Neutrophil (primary cell): ENCODE results near the gene MSH2.

Experiments
- H3K27ac ChIP-seq: fragments of 200-600 bp; sonication (generic); 2 replicates; pipeline ENCODE4 v1.5.1; 2016; ENCODE audit warnings: mild to moderate bottlenecking, moderate library complexity
- H3K27me3 ChIP-seq: fragments of 200-600 bp; sonication (generic); 2 replicates; pipeline ENCODE4 v1.6.0; 2016; ENCODE audit warnings: mild to moderate bottlenecking
- H3K36me3 ChIP-seq: fragments of 200-600 bp; sonication (generic); 2 replicates; pipeline ENCODE4 v1.5.1; 2017
- H3K4me1 ChIP-seq, 2 experiments: fragments of 200-600 bp in 1 of 2; sonication (generic) in 1 of 2; 1 replicate in 1 of 2; 2 replicates in 1 of 2; pipeline versions ENCODE4 v1.5.1 to v1.6.1; 2013 to 2016; ENCODE audit warnings: low read depth in 1 of 2, low read length in 1 of 2, mild to moderate bottlenecking in 1 of 2, moderate library complexity in 1 of 2; ENCODE audit not compliant: control insufficient read depth in 1 of 2, insufficient read depth in 1 of 2
- H3K4me3 ChIP-seq, 2 experiments: fragments of 200-600 bp in 1 of 2; sonication (generic) in 1 of 2; 1 replicate in 1 of 2; 2 replicates in 1 of 2; pipeline ENCODE4 v1.5.1; 2013 to 2016; ENCODE audit warnings: low read depth in 1 of 2, low read length in 1 of 2, mild to moderate bottlenecking in 1 of 2, moderate library complexity in 1 of 2
- H3K9me3 ChIP-seq: fragments of 200-600 bp; sonication (generic); 2 replicates; pipeline ENCODE4 v1.5.1; 2016
- TF ChIP-seq, protein P1 (sequence below): fragments of 200-600 bp; sonication (generic); IDR thresholded peaks from 2 replicates; pipeline ENCODE4 v1.5.1; 2016; ENCODE audit warnings: antibody characterized with exemption

The MSH2 gene

DNA sequence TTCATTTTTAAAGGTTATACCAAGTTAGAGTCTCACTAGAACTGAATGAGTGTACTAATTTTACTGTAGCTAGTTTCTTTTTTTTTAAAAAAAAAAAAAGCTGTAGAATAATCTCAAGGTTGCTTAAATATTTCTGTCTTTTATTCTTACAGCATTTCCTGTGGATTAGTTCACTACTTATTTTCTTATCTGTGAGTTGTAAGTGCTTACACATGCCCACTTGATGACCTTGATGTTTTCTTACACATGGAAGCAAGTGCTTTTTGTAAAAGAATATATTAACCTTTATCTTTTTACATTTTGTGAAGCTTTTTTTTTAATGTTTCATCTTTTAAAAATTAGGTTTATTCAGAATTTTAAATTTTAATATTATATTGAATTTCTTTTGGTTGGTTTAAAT is 57.8 kb downstream of the MSH2 start:
- no peaks in the 10 kb centered on the region for H3K27me3 ChIP-seq
- H3K36me3 ChIP-seq = no peaks in the 10 kb centered on the region
- H3K4me1 ChIP-seq = peaks cover 15 to 22% of the 10 kb centered on the region in 2 experiments
- H3K4me3 ChIP-seq = no peak overlapping the region
- no peak overlapping the region for H3K27ac ChIP-seq
- no peaks in the 10 kb centered on the region for H3K9me3 ChIP-seq
- TF ChIP-seq, protein P1, sequence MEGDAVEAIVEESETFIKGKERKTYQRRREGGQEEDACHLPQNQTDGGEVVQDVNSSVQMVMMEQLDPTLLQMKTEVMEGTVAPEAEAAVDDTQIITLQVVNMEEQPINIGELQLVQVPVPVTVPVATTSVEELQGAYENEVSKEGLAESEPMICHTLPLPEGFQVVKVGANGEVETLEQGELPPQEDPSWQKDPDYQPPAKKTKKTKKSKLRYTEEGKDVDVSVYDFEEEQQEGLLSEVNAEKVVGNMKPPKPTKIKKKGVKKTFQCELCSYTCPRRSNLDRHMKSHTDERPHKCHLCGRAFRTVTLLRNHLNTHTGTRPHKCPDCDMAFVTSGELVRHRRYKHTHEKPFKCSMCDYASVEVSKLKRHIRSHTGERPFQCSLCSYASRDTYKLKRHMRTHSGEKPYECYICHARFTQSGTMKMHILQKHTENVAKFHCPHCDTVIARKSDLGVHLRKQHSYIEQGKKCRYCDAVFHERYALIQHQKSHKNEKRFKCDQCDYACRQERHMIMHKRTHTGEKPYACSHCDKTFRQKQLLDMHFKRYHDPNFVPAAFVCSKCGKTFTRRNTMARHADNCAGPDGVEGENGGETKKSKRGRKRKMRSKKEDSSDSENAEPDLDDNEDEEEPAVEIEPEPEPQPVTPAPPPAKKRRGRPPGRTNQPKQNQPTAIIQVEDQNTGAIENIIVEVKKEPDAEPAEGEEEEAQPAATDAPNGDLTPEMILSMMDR = no peak

DNA sequence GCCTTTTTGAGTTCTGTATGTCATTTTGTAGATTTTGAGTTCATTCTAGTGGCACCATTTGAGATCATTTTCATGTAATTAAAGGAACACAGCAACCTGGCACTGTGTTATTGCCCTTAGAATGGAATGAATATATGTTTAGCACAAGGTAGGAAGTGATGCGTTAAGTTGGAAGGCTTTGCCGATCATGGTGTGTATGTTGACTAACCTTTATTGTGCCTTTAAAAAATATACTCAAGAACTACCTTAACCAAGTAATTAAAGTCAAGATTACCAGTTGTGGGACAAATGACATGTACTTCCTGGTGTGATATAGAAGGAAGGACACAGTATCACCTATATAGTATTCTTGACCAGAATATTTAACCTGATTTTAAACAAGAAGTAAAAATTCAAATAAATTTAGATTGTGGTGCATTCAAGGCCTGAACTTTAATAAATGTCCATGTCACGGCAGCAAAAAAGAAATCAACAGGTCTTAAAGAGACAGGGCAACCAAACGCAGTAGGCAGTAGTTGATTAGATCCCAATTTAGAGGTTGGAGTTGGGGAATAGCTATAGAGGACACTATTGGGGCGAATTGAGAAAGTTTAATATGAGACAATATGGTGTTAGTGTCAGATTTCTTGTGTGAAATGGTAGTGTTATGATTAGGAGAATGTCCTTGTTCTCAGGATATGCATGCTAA is 68.6 kb downstream of the MSH2 start:
- no peaks in the 10 kb centered on the region for H3K27me3 ChIP-seq
- H3K9me3 ChIP-seq = no peaks in the 10 kb centered on the region
- H3K4me1 ChIP-seq = peaks cover 11 to 15% of the 10 kb centered on the region in 2 experiments
- H3K4me3 ChIP-seq = no peak overlapping the region
- H3K36me3 ChIP-seq = no peaks in the 10 kb centered on the region
- H3K27ac ChIP-seq = no peak overlapping the region
- TF ChIP-seq, protein P1 = no peak

DNA sequence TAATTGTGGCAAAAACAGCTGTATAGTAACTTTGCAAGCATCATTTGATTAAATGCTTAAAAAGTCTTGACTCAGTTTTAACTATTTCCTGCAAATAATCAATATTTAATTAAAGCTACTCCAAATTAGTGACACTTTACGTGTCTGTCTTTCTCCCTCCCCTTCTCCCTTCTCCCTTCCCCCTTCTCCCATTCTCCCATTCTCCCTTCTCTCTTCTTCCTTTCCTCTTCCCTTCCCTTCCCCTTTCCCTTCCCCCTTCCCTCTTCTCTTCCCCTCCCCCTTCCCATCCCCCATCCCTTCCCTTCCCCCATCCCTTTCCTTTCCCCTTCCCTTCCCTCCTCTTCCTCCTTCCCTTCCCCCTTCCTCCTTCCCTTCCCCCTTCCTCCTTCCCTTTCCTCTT is 76.9 kb downstream of the MSH2 start:
- no peaks in the 10 kb centered on the region for H3K9me3 ChIP-seq
- H3K36me3 ChIP-seq = no peaks in the 10 kb centered on the region
- H3K4me1 ChIP-seq = peaks cover 1 to 2% of the 10 kb centered on the region in 2 experiments
- H3K4me3 ChIP-seq = no peak overlapping the region
- H3K27ac ChIP-seq = no peak overlapping the region
- no peaks in the 10 kb centered on the region for H3K27me3 ChIP-seq
- TF ChIP-seq, protein P1 = no peak

- Histone ChIP-seq H3K27ac (no peak overlapping the region), H3K27me3 (no peaks in the 10 kb centered on the region), H3K9me3 (no peaks in the 10 kb centered on the region), H3K36me3 (no peaks in the 10 kb centered on the region), H3K4me3 (no peak overlapping the region), H3K4me1 (no peaks in the 10 kb centered on the region)
- TF ChIP-seq, protein P1 = no peak
Observed at GRCh38 chr2:47483191-47483590, 80.2 kb downstream of the MSH2 start.

GRCh38 chr2:47484396-47484795 is 81.4 kb downstream of the MSH2 start:
- H3K9me3 ChIP-seq = no peaks in the 10 kb centered on the region
- H3K4me3 ChIP-seq = no peak overlapping the region
- H3K27ac ChIP-seq = no peak overlapping the region
- H3K4me1 ChIP-seq = no peaks in the 10 kb centered on the region
- no peaks in the 10 kb centered on the region for H3K27me3 ChIP-seq
- TF ChIP-seq, protein P1 = no peak
- no peaks in the 10 kb centered on the region for H3K36me3 ChIP-seq
